ENCODE measurements around the gene MIOS. TPM values are rescaled to one million over a fixed set of nuclear protein-coding genes. Genes with fewer than 3 reads are reported as not detected.

MIOS gene
- total and polyA plus RNA-seq, 11 donors: 5.7 to 30.8 (median 22.3) TPM

- peaks cover 0 to 20% (median 2%) of the 10 kb centered on the region in 9 donors for H3K36me3 ChIP-seq
- H3K27me3 ChIP-seq: no peaks in the 10 kb centered on the region
- TF ChIP-seq CTCF (IDR thresholded peaks at IDR 0.05) (no peak), POLR2A (IDR thresholded peaks at IDR 0.05) (no peak)
- H3K27ac ChIP-seq: peak overlapping the region in 1 of 12 donors; percentile 94
- ATAC-seq (no peak), DNase-seq (no peak)
- intact Hi-C loops (cut with DNase I): loop anchor here in 5 of 10 donors (10.0 kb wide), 3 partner anchors 66 to 396 kb away; partner anchors contain the start of genes C1GALT1 (in 3 of the 5) and GLCCI1 (in 1 of the 5)
- H3K4me3 ChIP-seq: peak overlapping the region in 1 of 12 donors; percentile 81
- H3K4me1 ChIP-seq: peaks cover 0 to 50% (median 19%) of the 10 kb centered on the region in 12 donors
- no peaks in the 10 kb centered on the region for H3K9me3 ChIP-seq
- WGBS, 4 donors: 64 to 87% (median 67%) methylated on average over 5 of the region's 5 CpGs
Observed at GRCh38 chr7:7569081-7569527, 2.4 kb downstream of the MIOS start.

- Histone ChIP-seq H3K36me3 (peaks cover 0 to 23% (median 2%) of the 10 kb centered on the region in 9 donors), H3K9me3 (no peaks in the 10 kb centered on the region), H3K4me3 (peak overlapping the region in 1 of 12 donors; percentile 81), H3K4me1 (peaks cover 0 to 45% (median 19%) of the 10 kb centered on the region in 12 donors), H3K27ac (peak overlapping the region in 1 of 12 donors; percentile 94), H3K27me3 (no peaks in the 10 kb centered on the region)
- 93 to 95% (median 94%) methylated on average over 3 of the region's 3 CpGs for WGBS, 4 donors
- TF ChIP-seq POLR2A (IDR thresholded peaks at IDR 0.05): no peak
- TF ChIP-seq CTCF (IDR thresholded peaks at IDR 0.05): no peak
- intact Hi-C loops (cut with DNase I): loop anchor here in 5 of 10 donors (10.0 kb wide), 3 partner anchors 65 to 395 kb away; partner anchors contain the start of genes C1GALT1 (in 3 of the 5) and GLCCI1 (in 1 of the 5)
- no peak for DNase-seq
- ATAC-seq: no peak
Observed at GRCh38 chr7:7569615-7570014, 2.9 kb downstream of the MIOS start.

GRCh38 chr7:7570584-7570983 is 3.9 kb downstream of the MIOS start:
- DNase-seq (no peak), ATAC-seq (no peak)
- TF ChIP-seq CTCF (IDR thresholded peaks at IDR 0.05) (no peak), POLR2A (IDR thresholded peaks at IDR 0.05) (no peak)
- Histone ChIP-seq H3K4me3 (no peak overlapping the region), H3K4me1 (peaks cover 0 to 38% (median 19%) of the 10 kb centered on the region in 12 donors), H3K27me3 (no peaks in the 10 kb centered on the region), H3K27ac (no peak overlapping the region), H3K9me3 (no peaks in the 10 kb centered on the region), H3K36me3 (peaks cover 0 to 32% (median 2%) of the 10 kb centered on the region in 9 donors)
- 89 to 97% (median 96%) methylated on average over 3 of the region's 3 CpGs for WGBS, 4 donors
- intact Hi-C loops (cut with DNase I): no loop called here

GRCh38 chr7:7573701-7574100 is 7.0 kb downstream of the MIOS start:
- no peak for TF ChIP-seq POLR2A (IDR thresholded peaks at IDR 0.05)
- no peak for TF ChIP-seq CTCF (IDR thresholded peaks at IDR 0.05)
- DNase-seq: no peak
- WGBS, 4 donors: 94 to 98% (median 96%) methylated on average over 2 of the region's 2 CpGs
- Histone ChIP-seq H3K36me3 (peaks cover 0 to 36% (median 2%) of the 10 kb centered on the region in 9 donors), H3K27me3 (no peaks in the 10 kb centered on the region), H3K4me3 (no peak overlapping the region), H3K27ac (no peak overlapping the region), H3K9me3 (no peaks in the 10 kb centered on the region), H3K4me1 (peaks cover 0 to 33% (median 6%) of the 10 kb centered on the region in 12 donors)
- intact Hi-C loops (cut with DNase I): no loop called here
- no peak for ATAC-seq
